ENCODE measurements around the gene ABLIM3. TPM values are rescaled to one million over a fixed set of nuclear protein-coding genes. Genes with fewer than 3 reads are reported as not detected.

The ABLIM3 gene
- total RNA-seq, 1 donor from 2014 or later, result 3.9 TPM

DNA sequence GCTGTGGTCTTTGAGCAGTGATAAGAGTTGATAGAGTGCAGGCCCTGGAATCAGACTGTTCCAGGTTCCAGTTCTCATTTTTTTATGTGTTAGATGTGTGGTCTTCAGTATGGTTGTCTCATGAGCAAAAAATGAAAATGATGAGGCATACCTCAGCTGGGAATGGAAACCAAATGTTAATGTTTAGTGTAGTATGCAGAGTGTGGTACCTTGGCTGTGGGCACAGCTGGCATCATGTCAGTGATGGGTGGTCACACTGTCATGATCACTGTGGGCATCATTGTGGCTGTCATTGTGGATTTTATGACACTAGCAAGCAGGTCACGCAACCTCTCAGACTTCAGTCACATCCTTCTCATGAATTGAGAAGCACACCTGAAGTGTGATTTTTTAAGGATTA is 6.4 kb downstream of the ABLIM3 start:
- Histone ChIP-seq H3K4me2 (ENCODE audit: low read length) (no peak overlapping the region), H3K9ac (ENCODE audit: low read length) (no peak overlapping the region), H3K4me3 (ENCODE audit: insufficient read depth, low read depth, low read length) (no peak overlapping the region), H3K27ac (ENCODE audit: low read depth, low read length) (no peak overlapping the region), H4K20me1 (ENCODE audit: insufficient read depth, low read length) (no peaks in the 10 kb centered on the region), H3K36me3 (ENCODE audit: insufficient read depth, low read length) (no peaks in the 10 kb centered on the region), H3K27me3 (ENCODE audit: insufficient read depth, low read length) (no peaks in the 10 kb centered on the region), H3K79me2 (ENCODE audit: insufficient read depth, low read length) (peaks cover 49% of the 10 kb centered on the region), H2AFZ (ENCODE audit: low read depth, low read length) (no peak overlapping the region), H3K4me1 (ENCODE audit: insufficient read depth, low read length) (peaks cover 29% of the 10 kb centered on the region), H3K9me3 (ENCODE audit: insufficient read depth, low read depth, low read length) (no peaks in the 10 kb centered on the region)
- Mint-ChIP-seq H3K4me3 (ENCODE audit: unreplicated experiment) (no peak overlapping the region), H3K4me1 (ENCODE audit: low read depth, unreplicated experiment) (peaks cover 21% of the 10 kb centered on the region), H3K36me3 (ENCODE audit: low read depth, unreplicated experiment) (no peaks in the 10 kb centered on the region), H3K27ac (ENCODE audit: unreplicated experiment) (no peak overlapping the region), H3K27me3 (ENCODE audit: low read depth, unreplicated experiment) (no peaks in the 10 kb centered on the region), H3K9me3 (ENCODE audit: unreplicated experiment) (no peaks in the 10 kb centered on the region)
- no peak for DNase-seq (ENCODE audit: low read depth)
- FAIRE-seq, result no peak
- no peak for TF ChIP-seq EZH2 (IDR thresholded peaks at IDR 0.05; ENCODE audit: insufficient read depth, low read length)

- Mint-ChIP-seq H3K4me1 (ENCODE audit: low read depth, unreplicated experiment) (peaks cover 27% of the 10 kb centered on the region), H3K36me3 (ENCODE audit: low read depth, unreplicated experiment) (no peaks in the 10 kb centered on the region), H3K27me3 (ENCODE audit: low read depth, unreplicated experiment) (no peaks in the 10 kb centered on the region), H3K4me3 (ENCODE audit: unreplicated experiment) (no peak overlapping the region), H3K9me3 (ENCODE audit: unreplicated experiment) (no peaks in the 10 kb centered on the region), H3K27ac (ENCODE audit: unreplicated experiment) (no peak overlapping the region)
- H3K79me2 ChIP-seq (ENCODE audit: insufficient read depth, low read length), result peaks cover 43% of the 10 kb centered on the region
- FAIRE-seq (no peak), DNase-seq (ENCODE audit: low read depth) (no peak)
- no peaks in the 10 kb centered on the region for H4K20me1 ChIP-seq (ENCODE audit: insufficient read depth, low read length)
- H3K36me3 ChIP-seq (ENCODE audit: insufficient read depth, low read length), result no peaks in the 10 kb centered on the region
- H3K4me2 ChIP-seq (ENCODE audit: low read length), result no peak overlapping the region
- H3K9me3 ChIP-seq (ENCODE audit: insufficient read depth, low read depth, low read length), result no peaks in the 10 kb centered on the region
- no peak for TF ChIP-seq EZH2 (IDR thresholded peaks at IDR 0.05; ENCODE audit: insufficient read depth, low read length)
- TF ChIP-seq, protein P1, sequence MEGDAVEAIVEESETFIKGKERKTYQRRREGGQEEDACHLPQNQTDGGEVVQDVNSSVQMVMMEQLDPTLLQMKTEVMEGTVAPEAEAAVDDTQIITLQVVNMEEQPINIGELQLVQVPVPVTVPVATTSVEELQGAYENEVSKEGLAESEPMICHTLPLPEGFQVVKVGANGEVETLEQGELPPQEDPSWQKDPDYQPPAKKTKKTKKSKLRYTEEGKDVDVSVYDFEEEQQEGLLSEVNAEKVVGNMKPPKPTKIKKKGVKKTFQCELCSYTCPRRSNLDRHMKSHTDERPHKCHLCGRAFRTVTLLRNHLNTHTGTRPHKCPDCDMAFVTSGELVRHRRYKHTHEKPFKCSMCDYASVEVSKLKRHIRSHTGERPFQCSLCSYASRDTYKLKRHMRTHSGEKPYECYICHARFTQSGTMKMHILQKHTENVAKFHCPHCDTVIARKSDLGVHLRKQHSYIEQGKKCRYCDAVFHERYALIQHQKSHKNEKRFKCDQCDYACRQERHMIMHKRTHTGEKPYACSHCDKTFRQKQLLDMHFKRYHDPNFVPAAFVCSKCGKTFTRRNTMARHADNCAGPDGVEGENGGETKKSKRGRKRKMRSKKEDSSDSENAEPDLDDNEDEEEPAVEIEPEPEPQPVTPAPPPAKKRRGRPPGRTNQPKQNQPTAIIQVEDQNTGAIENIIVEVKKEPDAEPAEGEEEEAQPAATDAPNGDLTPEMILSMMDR (IDR thresholded peaks at IDR 0.05; ENCODE audit: insufficient read depth, low read depth, low read length), result no peak
- H3K4me3 ChIP-seq (ENCODE audit: insufficient read depth, low read depth, low read length), result no peak overlapping the region
- H3K27ac ChIP-seq (ENCODE audit: low read depth, low read length), result no peak overlapping the region
- no peak overlapping the region for H2AFZ ChIP-seq (ENCODE audit: low read depth, low read length)
- no peaks in the 10 kb centered on the region for H3K27me3 ChIP-seq (ENCODE audit: insufficient read depth, low read length)
- H3K4me1 ChIP-seq (ENCODE audit: insufficient read depth, low read length), result peaks cover 25% of the 10 kb centered on the region
- H3K9ac ChIP-seq (ENCODE audit: low read length), result no peak overlapping the region
Measured at GRCh38 chr5:149149942-149150341, 8.6 kb downstream of the ABLIM3 start.

GRCh38 chr5:149150457-149150856 is 9.2 kb downstream of the ABLIM3 start:
- H3K79me2 ChIP-seq (ENCODE audit: insufficient read depth, low read length), result peaks cover 41% of the 10 kb centered on the region

More at GRCh38 chr5:149150457-149150856, 9.2 kb downstream of the ABLIM3 start:
- Histone ChIP-seq H3K4me1 (ENCODE audit: insufficient read depth, low read length) (peaks cover 25% of the 10 kb centered on the region), H3K4me3 (ENCODE audit: insufficient read depth, low read depth, low read length) (no peak overlapping the region), H3K27me3 (ENCODE audit: insufficient read depth, low read length) (no peaks in the 10 kb centered on the region), H2AFZ (ENCODE audit: low read depth, low read length) (no peak overlapping the region), H3K9me3 (ENCODE audit: insufficient read depth, low read depth, low read length) (no peaks in the 10 kb centered on the region), H4K20me1 (ENCODE audit: insufficient read depth, low read length) (no peaks in the 10 kb centered on the region), H3K9ac (ENCODE audit: low read length) (no peak overlapping the region), H3K36me3 (ENCODE audit: insufficient read depth, low read length) (no peaks in the 10 kb centered on the region), H3K27ac (ENCODE audit: low read depth, low read length) (no peak overlapping the region), H3K4me2 (ENCODE audit: low read length) (no peak overlapping the region)
- Mint-ChIP-seq H3K27me3 (ENCODE audit: low read depth, unreplicated experiment) (no peaks in the 10 kb centered on the region), H3K4me3 (ENCODE audit: unreplicated experiment) (no peak overlapping the region), H3K27ac (ENCODE audit: unreplicated experiment) (no peak overlapping the region), H3K4me1 (ENCODE audit: low read depth, unreplicated experiment) (peaks cover 27% of the 10 kb centered on the region), H3K36me3 (ENCODE audit: low read depth, unreplicated experiment) (no peaks in the 10 kb centered on the region), H3K9me3 (ENCODE audit: unreplicated experiment) (no peaks in the 10 kb centered on the region)
- DNase-seq (ENCODE audit: low read depth) (no peak), FAIRE-seq (no peak)
- TF ChIP-seq, protein P1 (IDR thresholded peaks at IDR 0.05; ENCODE audit: insufficient read depth, low read depth, low read length), result no peak
- TF ChIP-seq EZH2 (IDR thresholded peaks at IDR 0.05; ENCODE audit: insufficient read depth, low read length), result no peak
